ENCODE results near the gene RAB6A. TPM values are rescaled to one million over a fixed set of nuclear protein-coding genes. Genes with fewer than 3 reads are reported as not detected.

The RAB6A gene
- total RNA-seq, 1 experiment from 2014 or later: 121 TPM

- Histone ChIP-seq H2AFZ (ENCODE audit: low read depth, low read length, poor library complexity, severe bottlenecking) (peak overlapping the region; percentile 82), H3K79me2 (ENCODE audit: insufficient read depth, low read length) (no peaks in the 10 kb centered on the region), H3K27ac (ENCODE audit: low read depth, low read length) (no peak overlapping the region), H3K4me2 (ENCODE audit: low read length) (no peak overlapping the region), H3K36me3 (ENCODE audit: control insufficient read depth in 1 of 2, insufficient read depth in 2 of 2, low read length in 2 of 2) (no peaks in the 10 kb centered on the region), H3K27me3 (ENCODE audit: insufficient read depth, low read length) (no peaks in the 10 kb centered on the region), H3K4me1 (ENCODE audit: control insufficient read depth in 1 of 2, insufficient read depth in 2 of 2, low read length in 2 of 2) (no peaks in the 10 kb centered on the region), H3K4me3 (replicated peaks in 1 of 2; ENCODE audit: low read depth in 1 of 2, low read length in 2 of 2) (no peak overlapping the region), H3K9me2 (ENCODE audit: insufficient read depth) (no peaks in the 10 kb centered on the region), H3K9ac (ENCODE audit: low read length) (no peak overlapping the region), H3K9me3 (ENCODE audit: control insufficient read depth in 1 of 2, insufficient read depth in 1 of 2, low read depth in 1 of 2, low read length in 2 of 2) (no peaks in the 10 kb centered on the region), H4K20me1 (ENCODE audit: insufficient read depth) (no peaks in the 10 kb centered on the region)
- ChIA-PET CTCF (interaction anchor here (2.3 kb wide), 1 partner anchor 11 kb away, joined by 19 read pairs; no protein-coding TSS in a partner anchor), RAD21 (ENCODE audit: low non-redundant PET in 1 of 2, low total read pairs in 2 of 2, uncharacterized antibody in 2 of 2, unreplicated experiment in 2 of 2) (interaction anchor here (1.0 to 1.1 kb wide), 2 partner anchors 11 kb away, joined by 3 to 4 read pairs; no protein-coding TSS in a partner anchor), POLR2A (no interaction called here)
- no TSS peak for BruUV-seq (replicated peaks)
- no peak for TF ChIP-seq POLR2A (IDR thresholded peaks at IDR 0.05; ENCODE audit: borderline replicate concordance, extremely low read depth, insufficient read depth, insufficient read length)
- peak; percentile 80 for TF ChIP-seq YY1 (IDR thresholded peaks at IDR 0.05; ENCODE audit: extremely low read depth, insufficient replicate concordance, low read depth, low read length)
- no peak for TF ChIP-seq ZBTB33 (IDR thresholded peaks at IDR 0.05; ENCODE audit: extremely low read depth, insufficient replicate concordance, low read length)
- intact Hi-C loops (cut with micrococcal nuclease): no loop called here
- DNase-seq (ENCODE audit: low read depth, low spot score): no peak
- ATAC-seq: no peak
These were observed 123.9 kb downstream of the RAB6A start for GRCh38 chr11:73637012-73637411.

- H3K9ac ChIP-seq (ENCODE audit: low read length): no peak overlapping the region
- no peak for DNase-seq (ENCODE audit: low read depth, low spot score)
- no TSS peak for BruUV-seq (replicated peaks)
- CTCF ChIA-PET: interaction anchor here (2.3 kb wide), 1 partner anchor 11 kb away, joined by 19 read pairs; no protein-coding TSS in a partner anchor
- H3K9me2 ChIP-seq (ENCODE audit: insufficient read depth): no peaks in the 10 kb centered on the region
- RAD21 ChIA-PET (ENCODE audit: low non-redundant PET in 1 of 2, low total read pairs in 2 of 2, uncharacterized antibody in 2 of 2, unreplicated experiment in 2 of 2): interaction anchor here (1.0 to 1.1 kb wide), 2 partner anchors 10 kb away, joined by 3 to 4 read pairs; no protein-coding TSS in a partner anchor
- peak overlapping the region; percentile 82 for H2AFZ ChIP-seq (ENCODE audit: low read depth, low read length, poor library complexity, severe bottlenecking)
- no peak overlapping the region for H3K4me2 ChIP-seq (ENCODE audit: low read length)
- H3K9me3 ChIP-seq (ENCODE audit: control insufficient read depth in 1 of 2, insufficient read depth in 1 of 2, low read depth in 1 of 2, low read length in 2 of 2): no peaks in the 10 kb centered on the region
- no peaks in the 10 kb centered on the region for H3K79me2 ChIP-seq (ENCODE audit: insufficient read depth, low read length)
- no peak for ATAC-seq
- H4K20me1 ChIP-seq (ENCODE audit: insufficient read depth): no peaks in the 10 kb centered on the region
- no peaks in the 10 kb centered on the region for H3K36me3 ChIP-seq (ENCODE audit: control insufficient read depth in 1 of 2, insufficient read depth in 2 of 2, low read length in 2 of 2)
- H3K4me1 ChIP-seq (ENCODE audit: control insufficient read depth in 1 of 2, insufficient read depth in 2 of 2, low read length in 2 of 2): no peaks in the 10 kb centered on the region
- H3K27ac ChIP-seq (ENCODE audit: low read depth, low read length): no peak overlapping the region
- H3K4me3 ChIP-seq (replicated peaks in 1 of 2; ENCODE audit: low read depth in 1 of 2, low read length in 2 of 2): no peak overlapping the region
- POLR2A ChIA-PET: no interaction called here
- TF ChIP-seq EGR1 (IDR thresholded peaks at IDR 0.05; ENCODE audit: low read depth) (no peak), EZH2 (IDR thresholded peaks at IDR 0.05) (no peak), MAX (IDR thresholded peaks at IDR 0.05) (no peak), CBX3 (IDR thresholded peaks at IDR 0.05; ENCODE audit: low read depth) (no peak), SRF (IDR thresholded peaks at IDR 0.05; ENCODE audit: low read depth) (no peak), ZNF274 (IDR thresholded peaks at IDR 0.05; ENCODE audit: low read depth, low read length) (no peak), JUND (IDR thresholded peaks at IDR 0.05) (no peak)
- H3K27me3 ChIP-seq (ENCODE audit: insufficient read depth, low read length): no peaks in the 10 kb centered on the region
- intact Hi-C loops (cut with micrococcal nuclease): no loop called here
These were observed 124.6 kb downstream of the RAB6A start for GRCh38 chr11:73636249-73636648.
